ENCODE measurements around the gene MOBP.

Gene MOBP

DNA sequence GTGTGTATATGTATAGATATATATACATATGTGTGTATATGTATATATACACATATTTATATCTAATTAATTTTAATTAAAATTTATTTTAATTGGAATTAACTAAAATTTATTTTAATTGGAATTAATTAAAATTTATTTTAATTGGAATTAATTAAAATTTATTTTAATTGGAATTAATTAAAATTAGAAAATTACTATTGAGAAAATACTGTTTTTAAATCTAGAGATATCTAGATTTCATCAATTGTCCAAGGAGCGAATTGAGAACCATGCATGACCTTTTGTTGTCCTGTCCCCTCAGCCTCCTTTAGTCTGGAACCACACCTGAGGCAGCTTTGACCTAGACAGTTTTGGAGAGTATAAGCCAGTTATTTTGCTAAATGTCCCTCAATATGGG is 1.8 kb downstream of the MOBP start:
- H3K4me1 Mint-ChIP-seq, result no peaks in the 10 kb centered on the region
- TF ChIP-seq, protein P1, sequence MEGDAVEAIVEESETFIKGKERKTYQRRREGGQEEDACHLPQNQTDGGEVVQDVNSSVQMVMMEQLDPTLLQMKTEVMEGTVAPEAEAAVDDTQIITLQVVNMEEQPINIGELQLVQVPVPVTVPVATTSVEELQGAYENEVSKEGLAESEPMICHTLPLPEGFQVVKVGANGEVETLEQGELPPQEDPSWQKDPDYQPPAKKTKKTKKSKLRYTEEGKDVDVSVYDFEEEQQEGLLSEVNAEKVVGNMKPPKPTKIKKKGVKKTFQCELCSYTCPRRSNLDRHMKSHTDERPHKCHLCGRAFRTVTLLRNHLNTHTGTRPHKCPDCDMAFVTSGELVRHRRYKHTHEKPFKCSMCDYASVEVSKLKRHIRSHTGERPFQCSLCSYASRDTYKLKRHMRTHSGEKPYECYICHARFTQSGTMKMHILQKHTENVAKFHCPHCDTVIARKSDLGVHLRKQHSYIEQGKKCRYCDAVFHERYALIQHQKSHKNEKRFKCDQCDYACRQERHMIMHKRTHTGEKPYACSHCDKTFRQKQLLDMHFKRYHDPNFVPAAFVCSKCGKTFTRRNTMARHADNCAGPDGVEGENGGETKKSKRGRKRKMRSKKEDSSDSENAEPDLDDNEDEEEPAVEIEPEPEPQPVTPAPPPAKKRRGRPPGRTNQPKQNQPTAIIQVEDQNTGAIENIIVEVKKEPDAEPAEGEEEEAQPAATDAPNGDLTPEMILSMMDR (IDR thresholded peaks at IDR 0.05; ENCODE audit: unreplicated experiment in 3 of 3), result no peak
- no peak overlapping the region for H3K27ac Mint-ChIP-seq
- no peaks in the 10 kb centered on the region for H3K36me3 Mint-ChIP-seq (ENCODE audit: low read depth)
- H3K27me3 Mint-ChIP-seq (ENCODE audit: low read depth), result peaks cover 14% of the 10 kb centered on the region
- H3K4me3 Mint-ChIP-seq, result no peak overlapping the region
- H3K9me3 Mint-ChIP-seq, result no peaks in the 10 kb centered on the region

DNA sequence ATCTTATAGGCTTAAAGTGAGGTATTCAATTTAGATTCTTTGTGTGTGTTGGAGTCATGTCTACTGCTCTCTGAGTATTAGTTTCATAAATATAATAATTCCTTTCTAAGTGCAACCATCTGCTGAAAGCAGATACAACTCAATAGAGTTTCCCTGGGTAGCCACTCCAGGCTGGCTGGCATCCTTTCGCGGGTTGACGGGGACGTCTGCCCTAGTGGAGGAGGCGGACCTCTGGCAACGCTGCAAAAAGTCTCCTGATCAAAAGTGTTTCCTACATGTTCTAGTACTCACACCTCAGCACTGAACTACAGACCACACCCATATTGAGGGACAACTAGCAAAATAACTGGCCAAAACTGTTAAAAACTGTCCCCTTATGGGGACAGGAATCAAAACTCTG is 2.5 kb downstream of the MOBP start:
- no peaks in the 10 kb centered on the region for H3K36me3 Mint-ChIP-seq (ENCODE audit: low read depth)
- H3K4me3 Mint-ChIP-seq, result no peak overlapping the region
- H3K27me3 Mint-ChIP-seq (ENCODE audit: low read depth), result peaks cover 14% of the 10 kb centered on the region
- no peaks in the 10 kb centered on the region for H3K9me3 Mint-ChIP-seq
- TF ChIP-seq, protein P1 (IDR thresholded peaks at IDR 0.05; ENCODE audit: unreplicated experiment in 3 of 3), result no peak
- H3K4me1 Mint-ChIP-seq, result no peaks in the 10 kb centered on the region
- H3K27ac Mint-ChIP-seq, result no peak overlapping the region

DNA sequence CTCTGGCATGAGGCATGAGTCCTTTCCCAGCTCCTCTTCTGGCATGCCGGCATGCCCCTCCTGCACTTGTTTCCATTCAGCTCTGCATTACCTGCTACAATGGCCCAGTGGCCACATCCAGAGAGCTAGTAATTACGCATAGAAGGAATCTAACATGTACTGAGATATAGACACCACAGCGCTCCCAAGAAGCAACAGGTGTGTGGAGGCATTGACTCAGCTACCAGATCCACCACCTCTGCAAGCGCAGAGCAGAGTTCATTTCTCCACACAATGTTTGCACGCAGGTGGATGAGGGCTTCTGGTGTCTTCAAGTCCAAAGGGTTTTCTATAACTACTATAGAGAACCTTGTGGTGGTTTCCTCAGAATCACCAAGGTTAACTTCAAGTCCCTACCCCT is 4.2 kb downstream of the MOBP start:
- H3K4me1 Mint-ChIP-seq, result no peaks in the 10 kb centered on the region
- no peak overlapping the region for H3K27ac Mint-ChIP-seq
- H3K27me3 Mint-ChIP-seq (ENCODE audit: low read depth), result peaks cover 14% of the 10 kb centered on the region
- no peaks in the 10 kb centered on the region for H3K36me3 Mint-ChIP-seq (ENCODE audit: low read depth)
- peaks cover 4% of the 10 kb centered on the region for H3K9me3 Mint-ChIP-seq
- H3K4me3 Mint-ChIP-seq, result no peak overlapping the region
- TF ChIP-seq, protein P1 (IDR thresholded peaks at IDR 0.05; ENCODE audit: unreplicated experiment in 3 of 3), result no peak

DNA sequence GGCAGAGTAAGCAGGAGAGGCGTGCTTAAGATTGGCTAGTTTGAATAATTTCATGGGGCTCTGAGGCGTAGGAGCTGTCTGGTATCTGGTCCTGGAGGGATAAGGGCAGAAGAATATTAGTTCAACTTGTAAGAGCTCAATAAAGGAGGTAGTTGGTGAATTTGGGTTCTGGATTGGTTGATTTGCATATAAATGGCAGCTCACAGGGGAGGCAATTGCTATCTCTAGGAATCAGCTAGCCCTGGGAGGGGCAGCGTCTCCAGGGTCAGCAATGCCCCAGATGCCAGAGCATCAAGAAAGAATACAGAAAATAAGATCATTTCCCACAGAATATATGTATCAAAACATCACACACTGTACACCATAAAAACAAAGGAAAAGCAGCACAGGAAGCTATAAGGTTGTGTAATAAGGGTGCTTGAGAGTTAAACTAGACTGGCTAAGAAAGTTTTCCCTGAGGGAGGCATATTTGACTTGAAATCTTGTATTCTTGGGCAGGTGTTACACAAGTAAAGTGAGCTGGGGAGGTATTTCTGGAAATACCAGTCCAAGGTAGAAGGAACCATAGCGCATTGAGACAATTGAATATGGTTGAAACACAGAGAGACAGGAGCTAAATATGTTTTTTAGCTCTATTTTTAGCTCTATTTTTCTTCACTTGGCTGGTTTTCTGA is 6.1 kb downstream of the MOBP start:
- no peaks in the 10 kb centered on the region for H3K4me1 Mint-ChIP-seq
- H3K9me3 Mint-ChIP-seq, result peaks cover 4% of the 10 kb centered on the region
- no peaks in the 10 kb centered on the region for H3K36me3 Mint-ChIP-seq (ENCODE audit: low read depth)
- TF ChIP-seq, protein P1 (IDR thresholded peaks at IDR 0.05; ENCODE audit: unreplicated experiment in 3 of 3), result no peak
- peaks cover 9% of the 10 kb centered on the region for H3K27me3 Mint-ChIP-seq (ENCODE audit: low read depth)
- no peak overlapping the region for H3K27ac Mint-ChIP-seq
- H3K4me3 Mint-ChIP-seq, result no peak overlapping the region

DNA sequence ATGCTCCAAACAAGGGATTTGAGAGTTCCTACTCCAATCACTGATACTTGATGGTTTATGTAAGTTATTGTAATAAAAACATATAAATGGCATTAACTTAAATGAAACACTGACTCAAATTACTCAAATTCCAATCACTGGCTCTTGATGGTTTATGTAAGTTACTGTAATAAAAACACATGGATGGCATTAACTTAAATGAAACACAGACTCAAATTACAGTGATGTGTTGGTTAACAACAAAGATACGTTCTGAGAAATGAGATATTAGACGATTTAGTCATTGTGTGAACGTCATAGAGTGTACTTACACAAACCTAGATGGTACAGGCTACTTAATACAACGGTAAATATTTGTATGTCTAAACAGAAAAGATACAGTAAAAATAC is 6.6 kb downstream of the MOBP start:
- Mint-ChIP-seq H3K9me3 (peaks cover 4% of the 10 kb centered on the region), H3K27ac (no peak overlapping the region), H3K36me3 (ENCODE audit: low read depth) (no peaks in the 10 kb centered on the region), H3K27me3 (ENCODE audit: low read depth) (peaks cover 9% of the 10 kb centered on the region), H3K4me1 (no peaks in the 10 kb centered on the region), H3K4me3 (no peak overlapping the region)
- TF ChIP-seq, protein P1 (IDR thresholded peaks at IDR 0.05; ENCODE audit: unreplicated experiment in 3 of 3), result no peak

DNA sequence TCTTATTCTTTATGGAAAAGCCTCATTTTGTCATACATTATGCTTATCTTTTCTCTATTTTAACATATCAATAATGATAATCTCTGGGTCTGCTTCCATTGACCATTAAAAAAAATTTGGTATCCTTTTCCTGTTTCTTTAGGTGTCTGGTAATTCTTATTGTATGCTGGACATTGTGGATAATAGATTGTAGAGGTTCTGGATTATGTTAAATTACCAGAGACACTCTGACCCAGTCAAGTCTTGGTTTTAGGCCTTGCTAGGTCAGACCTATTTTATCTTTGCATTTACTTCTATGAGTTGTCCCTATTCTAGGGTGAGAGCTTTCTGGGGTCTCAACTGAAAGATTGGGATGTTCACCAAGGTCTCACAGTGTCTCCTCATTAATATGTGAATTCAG is 9.3 kb downstream of the MOBP start:
- Mint-ChIP-seq H3K4me1 (no peaks in the 10 kb centered on the region), H3K36me3 (ENCODE audit: low read depth) (no peaks in the 10 kb centered on the region), H3K9me3 (peaks cover 4% of the 10 kb centered on the region), H3K27me3 (ENCODE audit: low read depth) (peaks cover 9% of the 10 kb centered on the region), H3K4me3 (no peak overlapping the region), H3K27ac (no peak overlapping the region)
- TF ChIP-seq, protein P1 (IDR thresholded peaks at IDR 0.05; ENCODE audit: unreplicated experiment in 3 of 3), result no peak

Measured in nephron (organoid).